Suprapubic skin (tissue), 4 donors: ENCODE data around the gene ZNF43. TPM values are rescaled to one million over a fixed set of nuclear protein-coding genes. Genes with fewer than 3 reads are reported as not detected.

ENCODE experiments used
- DNase-seq, 2 donors: peaks; one replicate each; pipeline ENCODE4 v3.0.0-alpha.2; 2019; ENCODE audit warnings: low spot score in 2 of 2
- H3K27ac ChIP-seq: fragments of 200-600 bp; sonication (generic); one replicate; pipeline ENCODE4 v1.5.1; 2019
- H3K27me3 ChIP-seq: fragments of 200-600 bp; sonication (generic); one replicate; pipeline ENCODE4 v1.5.1; 2019
- H3K36me3 ChIP-seq: fragments of 200-600 bp; sonication (generic); one replicate; pipeline ENCODE4 v1.5.1; 2019
- H3K4me1 ChIP-seq: fragments of 200-600 bp; sonication (generic); one replicate; pipeline ENCODE4 v1.5.1; 2019
- H3K4me3 ChIP-seq: fragments of 200-600 bp; sonication (generic); one replicate; pipeline ENCODE4 v1.5.1; 2019; ENCODE audit warnings: mild to moderate bottlenecking
- H3K9me3 ChIP-seq: fragments of 200-600 bp; sonication (generic); one replicate; pipeline ENCODE4 v1.5.1; 2019
- CTCF ChIP-seq, 2 donors: fragments of 200-600 bp in 1 of 2; fragments of 450-650 bp in 1 of 2; sonication (generic) in 1 of 2; IDR thresholded peaks; one replicate each; pipeline ENCODE4 v1.5.1; 2016 to 2019; ENCODE audit warnings: antibody characterized with exemption in 2 of 2, mild to moderate bottlenecking in 1 of 2, moderate library complexity in 1 of 2
- EP300 ChIP-seq: sonication (generic); formaldehyde crosslinking; IDR thresholded peaks from one replicate; pipeline ENCODE4 v1.6.1; 2017; ENCODE audit warnings: antibody characterized with exemption
- POLR2A ChIP-seq, 2 donors: fragments of 450-650 bp; IDR thresholded peaks; one replicate each; pipeline ENCODE4 v1.6.1; 2017; ENCODE audit warnings: antibody characterized with exemption in 2 of 2, mild to moderate bottlenecking in 2 of 2, moderate library complexity in 2 of 2
- POLR2AphosphoS5 ChIP-seq, 3 donors: sonication (generic); formaldehyde crosslinking; IDR thresholded peaks; one replicate each; pipeline ENCODE4 v1.6.1; 2017; ENCODE audit warnings: antibody characterized with exemption in 3 of 3
- WGBS: methylation state at CpG from one replicate; pipeline ENCODE4 v1.1.5; 2018; 5-methylcytosine and 5-hydroxymethylcytosine counted together
- total RNA-seq, 4 donors: library from RNA; depleted of rRNA; stranded (reverse); fragments of >200 nt; gene quantifications; one replicate each; pipeline ENCODE4 v1.1.0, GENCODE V29; 2016

ZNF43 gene
- total RNA-seq, 4 donors from 2014 or later = 7.7 to 21.7 (median 11.7) TPM

DNA sequence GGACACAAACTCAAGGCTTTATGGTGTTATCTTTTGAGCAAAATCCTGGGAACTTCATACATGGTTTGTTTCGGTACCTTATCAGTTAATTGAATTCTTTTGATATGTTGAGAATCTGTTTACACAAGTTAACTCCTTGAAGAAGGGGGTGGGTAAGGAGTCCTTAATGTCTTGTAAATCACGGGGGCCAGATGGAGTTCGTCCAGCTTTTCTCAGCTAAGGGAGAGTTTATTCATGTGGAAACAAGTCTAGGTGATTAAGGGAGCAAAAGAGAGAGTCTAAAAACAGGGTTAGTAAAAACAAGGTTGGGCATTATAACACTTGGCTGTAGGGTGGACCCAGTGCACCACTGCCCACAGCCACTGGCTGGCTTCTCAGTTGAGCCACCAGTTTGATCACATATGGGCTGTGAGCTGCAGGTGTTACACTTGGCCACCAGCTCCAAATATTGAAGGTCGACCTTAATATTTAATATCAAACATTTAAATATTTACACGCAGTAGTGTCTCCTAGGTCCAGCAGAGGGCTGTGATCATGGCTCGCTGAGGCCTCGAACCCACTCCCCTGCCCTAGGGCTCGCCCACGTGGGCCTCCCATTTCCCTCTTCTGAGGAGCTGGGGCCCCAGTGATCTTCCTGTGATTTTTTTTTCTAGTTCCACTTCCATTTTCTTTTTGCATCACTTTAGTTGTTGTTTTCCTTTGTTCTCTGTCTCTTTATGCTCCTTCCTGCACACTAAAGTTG, 21.0 kb upstream of the ZNF43 start:
- TF ChIP-seq POLR2A (IDR thresholded peaks at IDR 0.05) (no peak), CTCF (IDR thresholded peaks at IDR 0.05) (no peak), EP300 (no peak), POLR2AphosphoS5 (IDR thresholded peaks at IDR 0.05) (no peak)
- DNase-seq = no peak
- no peaks in the 10 kb centered on the region for H3K9me3 ChIP-seq
- WGBS = 36% methylated on average over 9 of the region's 9 CpGs
- no peaks in the 10 kb centered on the region for H3K36me3 ChIP-seq
- no peak overlapping the region for H3K27ac ChIP-seq
- no peak overlapping the region for H3K4me3 ChIP-seq
- H3K27me3 ChIP-seq = no peaks in the 10 kb centered on the region
- H3K4me1 ChIP-seq = peaks cover 4% of the 10 kb centered on the region

DNA sequence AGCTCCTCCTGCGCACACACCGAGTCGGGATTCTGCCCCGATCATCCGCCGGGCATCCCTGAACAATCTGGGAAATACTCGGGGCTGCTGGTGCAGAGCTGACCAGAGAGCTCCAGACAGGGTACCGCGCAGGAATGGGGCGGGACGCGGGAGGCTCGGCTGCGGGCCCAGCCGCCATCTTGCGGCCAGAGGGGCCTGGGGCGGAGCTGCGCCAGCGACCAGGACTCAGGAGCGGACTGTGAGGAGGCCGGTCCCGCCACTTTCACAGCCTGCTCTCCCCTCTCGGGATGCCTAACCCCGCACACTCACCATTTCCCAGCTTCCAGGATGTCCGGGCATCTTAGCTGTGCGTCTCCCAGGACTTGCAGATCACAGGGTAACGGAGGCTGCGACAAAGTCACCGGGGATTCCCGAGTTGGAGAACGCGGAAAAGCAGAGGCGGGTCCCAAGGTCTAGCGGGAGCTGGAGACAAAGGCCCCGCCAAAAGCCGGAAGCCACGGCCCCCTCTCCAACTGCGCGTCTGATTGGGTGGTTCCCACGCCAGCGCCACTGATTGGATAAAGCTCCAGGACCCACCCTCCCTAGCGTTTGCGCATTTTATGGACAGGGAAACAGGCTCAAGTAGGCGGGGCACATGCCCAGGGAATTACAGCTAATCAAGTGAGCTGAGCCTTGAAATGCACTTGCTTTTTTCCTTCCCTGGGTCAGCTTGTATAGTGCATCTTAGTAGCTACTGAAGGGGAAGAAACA, 15.8 kb upstream of the ZNF43 start:
- Histone ChIP-seq H3K4me1 (peaks cover 12% of the 10 kb centered on the region), H3K4me3 (peak overlapping the region; percentile 85), H3K27ac (peak overlapping the region; percentile 82), H3K9me3 (no peaks in the 10 kb centered on the region), H3K27me3 (no peaks in the 10 kb centered on the region), H3K36me3 (peaks cover 8% of the 10 kb centered on the region)
- TF ChIP-seq POLR2AphosphoS5 (IDR thresholded peaks at IDR 0.05) (peak in 1 of 3 donors; percentile 25), EP300 (no peak)
- peak; percentile 96 to 98 for DNase-seq
- 0% methylated on average over 17 of the region's 44 CpGs for WGBS

DNA sequence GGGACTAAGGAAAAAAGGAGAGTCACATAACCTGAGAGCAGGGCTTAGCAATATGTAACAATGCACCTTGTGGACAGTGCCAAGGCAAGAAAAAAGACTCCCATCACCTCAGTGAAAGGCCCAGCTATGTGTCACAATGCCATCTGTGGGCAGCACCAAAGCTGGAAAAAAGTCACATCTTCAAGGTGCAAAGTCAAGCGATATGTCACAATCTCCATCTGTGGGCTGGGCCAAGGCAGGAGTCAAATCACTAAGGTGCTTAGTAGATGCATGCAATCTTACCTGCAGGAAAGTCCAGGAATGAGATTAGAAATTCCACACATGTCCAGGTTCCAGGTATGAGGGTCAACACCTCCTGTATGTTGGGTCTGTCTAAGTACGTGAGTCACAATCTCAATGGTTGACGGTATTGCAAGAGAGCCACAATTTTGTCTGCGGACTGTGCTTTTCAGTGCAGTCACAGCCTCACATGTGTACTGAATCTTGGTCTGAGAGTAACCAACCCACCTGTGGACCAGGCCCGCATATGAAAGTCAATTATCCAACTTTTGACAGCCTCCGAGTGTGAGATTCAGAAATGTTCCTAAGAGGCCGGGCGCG, 14.8 kb upstream of the ZNF43 start:
- no peak for DNase-seq
- peaks cover 12% of the 10 kb centered on the region for H3K4me1 ChIP-seq
- H3K36me3 ChIP-seq = peaks cover 9% of the 10 kb centered on the region
- 49% methylated on average over 9 of the region's 9 CpGs for WGBS
- no peaks in the 10 kb centered on the region for H3K9me3 ChIP-seq
- peak overlapping the region; percentile 85 for H3K4me3 ChIP-seq
- no peak overlapping the region for H3K27ac ChIP-seq
- no peaks in the 10 kb centered on the region for H3K27me3 ChIP-seq
- TF ChIP-seq POLR2A (IDR thresholded peaks at IDR 0.05) = no peak
- TF ChIP-seq CTCF (IDR thresholded peaks at IDR 0.05) = no peak
- TF ChIP-seq POLR2AphosphoS5 (IDR thresholded peaks at IDR 0.05) = no peak
- no peak for TF ChIP-seq EP300

GRCh38 chr19:21848706-21849105, 12.7 kb upstream of the ZNF43 start:
- Histone ChIP-seq H3K27ac (no peak overlapping the region), H3K4me1 (peaks cover 12% of the 10 kb centered on the region), H3K4me3 (no peak overlapping the region), H3K9me3 (no peaks in the 10 kb centered on the region), H3K36me3 (peaks cover 22% of the 10 kb centered on the region), H3K27me3 (no peaks in the 10 kb centered on the region)
- 66% methylated on average over 6 of the region's 6 CpGs for WGBS
- no peak for DNase-seq
- no peak for TF ChIP-seq EP300
- no peak for TF ChIP-seq CTCF (IDR thresholded peaks at IDR 0.05)
- no peak for TF ChIP-seq POLR2AphosphoS5 (IDR thresholded peaks at IDR 0.05)
- no peak for TF ChIP-seq POLR2A (IDR thresholded peaks at IDR 0.05)

DNA sequence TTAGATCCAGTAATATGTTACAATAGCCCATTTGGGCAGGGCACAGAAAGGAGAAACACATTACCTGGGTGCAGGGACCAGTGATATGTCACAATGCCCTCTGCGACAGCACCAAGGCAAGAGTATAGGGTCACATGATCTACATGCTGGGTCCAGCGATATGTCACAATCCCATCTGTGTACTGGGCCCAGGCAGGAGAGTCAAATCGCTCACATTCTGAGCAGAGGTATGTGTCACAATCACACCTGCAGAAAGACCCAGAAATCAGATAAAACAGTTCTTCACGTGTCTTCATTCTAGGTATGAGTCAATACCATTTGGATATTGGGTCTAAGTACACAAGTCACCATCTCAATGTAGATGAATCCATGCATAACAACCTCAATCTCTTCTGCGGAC, 7.1 kb upstream of the ZNF43 start:
- no peaks in the 10 kb centered on the region for H3K4me1 ChIP-seq
- no peaks in the 10 kb centered on the region for H3K9me3 ChIP-seq
- H3K27me3 ChIP-seq = no peaks in the 10 kb centered on the region
- H3K4me3 ChIP-seq = no peak overlapping the region
- no peak for DNase-seq
- no peak overlapping the region for H3K27ac ChIP-seq
- TF ChIP-seq POLR2AphosphoS5 (IDR thresholded peaks at IDR 0.05) (no peak), CTCF (IDR thresholded peaks at IDR 0.05) (no peak), POLR2A (IDR thresholded peaks at IDR 0.05) (no peak), EP300 (no peak)
- 84% methylated on average over 5 of the region's 5 CpGs for WGBS
- peaks cover 63% of the 10 kb centered on the region for H3K36me3 ChIP-seq
